DND-41 (cell line): ENCODE data around the gene RHD.
"Not testable (repeated sequence)": the region's sequence is repeated elsewhere in the genome, so short reads cannot be mapped to it uniquely, and the experiment has no call there.

Experiments used
- CTCF ChIP-seq: IDR thresholded peaks from 2 replicates; pipeline ENCODE4 v1.5.1; 2012; ENCODE audit warnings: borderline replicate concordance, low read length, moderate library complexity, mild to moderate bottlenecking; ENCODE audit not compliant: poor library complexity, severe bottlenecking; ENCODE audit errors: extremely low read depth
- EZH2 ChIP-seq: IDR thresholded peaks from 3 replicates; pipeline ENCODE4 v1.6.1; 2012; ENCODE audit warnings: borderline replicate concordance, low read depth, mild to moderate bottlenecking, moderate library complexity, low read length, inconsistent platforms; ENCODE audit not compliant: severe bottlenecking

GRCh38 chr1:25312806-25313470 is 40.6 kb downstream of the RHD start:
- TF ChIP-seq CTCF, EZH2: not testable (repeated sequence)
